HG02642 (cell line): ENCODE results near the gene PODXL.

ENCODE experiments used
- ATAC-seq: cut with Tn5 transposase; IDR thresholded peaks from one replicate; pipeline ENCODE4 v1.9.1; 2021; ENCODE audit warnings: mild to moderate bottlenecking; ENCODE audit not compliant: unreplicated experiment, poor library complexity

Gene PODXL

DNA sequence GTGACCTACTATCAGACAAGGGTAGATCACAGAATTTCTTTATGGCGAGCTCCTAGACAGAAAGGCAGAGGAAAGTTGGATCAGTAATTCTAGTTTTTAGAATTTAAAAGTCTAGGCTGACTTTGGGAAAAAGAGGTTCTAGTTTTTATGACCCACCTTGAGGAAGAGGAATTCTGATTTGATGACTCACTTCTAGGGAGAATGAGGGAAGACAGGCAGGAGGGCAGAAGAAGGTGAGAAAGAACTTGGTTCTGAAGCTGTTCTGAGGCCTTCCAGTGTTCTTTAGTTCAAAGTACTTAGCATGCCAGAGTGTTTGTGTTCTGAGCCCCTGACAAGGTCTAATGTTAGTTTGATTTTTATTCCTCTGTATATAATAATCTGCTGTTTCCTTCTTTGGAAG is 97.2 kb downstream of the PODXL start:
- ATAC-seq: no peak

DNA sequence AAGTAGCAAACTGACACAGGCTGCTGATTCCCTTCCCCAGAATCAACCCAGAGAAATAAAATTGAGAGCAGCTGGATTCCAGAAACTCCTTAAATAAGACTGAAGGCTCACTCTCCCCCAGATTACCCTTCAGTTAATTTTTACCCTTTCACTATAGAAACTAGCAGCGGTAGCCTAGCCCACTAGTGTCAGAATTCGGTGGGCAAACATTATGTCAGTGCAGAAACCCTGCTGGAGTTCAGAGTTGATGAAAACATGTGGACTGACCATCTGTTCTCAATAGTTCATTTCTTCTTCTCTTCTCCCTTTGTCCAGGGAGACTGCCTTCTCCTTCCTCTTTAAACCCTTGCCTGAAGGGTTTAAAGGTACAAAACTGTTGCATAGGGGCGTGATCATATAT is 100.1 kb downstream of the PODXL start:
- no peak for ATAC-seq

DNA sequence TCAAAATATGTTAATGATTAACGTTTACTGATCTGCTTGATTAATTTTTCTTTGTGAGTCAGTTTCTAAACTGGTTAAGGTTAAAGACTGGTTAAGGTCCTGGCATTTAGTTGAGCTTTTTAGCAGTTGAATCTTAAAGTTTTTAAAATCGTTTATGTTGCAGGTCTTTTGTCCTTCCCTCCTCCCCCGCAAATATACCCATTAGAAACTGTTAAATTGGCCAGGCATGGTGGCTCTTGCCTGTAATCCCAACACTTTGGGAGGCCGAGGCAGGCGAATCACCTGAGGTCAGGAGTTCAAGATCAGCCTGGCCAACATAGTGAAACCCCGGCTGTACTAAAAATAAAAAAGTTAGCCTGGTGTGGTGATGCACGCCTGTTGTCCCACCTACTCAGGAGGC is 100.9 kb downstream of the PODXL start:
- ATAC-seq: no peak

DNA sequence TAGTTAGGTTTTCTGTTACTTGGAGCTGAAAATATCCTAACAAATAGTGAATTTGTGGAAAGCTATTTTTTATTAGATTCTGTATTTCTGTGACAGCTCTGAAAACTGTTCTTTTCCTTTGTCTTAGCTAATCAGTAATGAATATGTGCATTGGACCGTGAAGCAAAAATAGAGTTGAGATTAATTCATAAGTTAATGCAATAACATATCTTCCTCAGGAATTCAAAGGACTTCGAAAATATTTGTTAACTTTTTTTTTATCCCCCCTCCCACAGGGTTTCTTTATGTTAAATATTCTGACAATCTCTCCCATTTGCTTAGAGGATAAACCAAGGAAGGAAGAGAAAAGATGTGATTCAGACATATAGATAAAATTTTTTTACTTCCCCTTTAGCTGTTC is 101.4 kb downstream of the PODXL start:
- ATAC-seq: no peak

DNA sequence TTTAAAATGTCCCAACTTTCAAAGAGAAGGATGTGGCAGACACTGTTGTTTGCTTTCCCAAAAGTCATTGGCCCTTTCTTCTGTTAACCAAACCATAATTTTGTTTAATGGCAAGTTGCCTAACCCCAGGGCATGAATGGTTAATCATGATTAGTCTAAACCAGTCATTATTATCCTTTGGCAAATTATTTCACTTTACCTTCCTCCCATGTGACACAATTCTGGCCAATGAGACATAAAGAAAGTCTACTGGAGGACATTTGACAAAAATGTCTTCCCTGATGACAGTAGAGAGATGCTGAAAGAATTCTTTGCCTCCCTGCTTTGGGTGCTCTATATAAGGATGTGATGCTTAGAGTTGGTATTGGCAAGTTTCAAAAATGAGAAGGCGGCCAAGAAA is 101.9 kb downstream of the PODXL start:
- no peak for ATAC-seq
